Duodenal mucosa (tissue), 2 donors: ENCODE results near the gene DTNBP1.

Experiments used
- H3K27ac ChIP-seq: one replicate; pipeline ENCODE4 v1.7.0; 2013; ENCODE audit warnings: low read depth, low read length
- H3K27me3 ChIP-seq, 2 donors: one replicate each; pipeline ENCODE4 v1.7.0; 2013; ENCODE audit warnings: low read length in 2 of 2, control low read depth in 1 of 2; ENCODE audit not compliant: insufficient read depth in 2 of 2, control insufficient read depth in 1 of 2
- H3K36me3 ChIP-seq, 2 donors: one replicate each; pipeline ENCODE4 v1.7.0; 2013; ENCODE audit warnings: low read length in 2 of 2, control low read depth in 1 of 2; ENCODE audit not compliant: insufficient read depth in 2 of 2, control insufficient read depth in 1 of 2
- H3K4me1 ChIP-seq, 2 donors: one replicate each; pipeline ENCODE4 v1.7.0; 2013; ENCODE audit warnings: low read length in 2 of 2, control low read depth in 1 of 2; ENCODE audit not compliant: insufficient read depth in 2 of 2, control insufficient read depth in 1 of 2
- H3K4me3 ChIP-seq, 2 donors: one replicate each; pipeline ENCODE4 v1.7.0; 2013; ENCODE audit warnings: low read length in 2 of 2, low read depth in 1 of 2
- H3K9ac ChIP-seq, 2 donors: one replicate each; pipeline ENCODE4 v1.7.0; 2013; ENCODE audit warnings: low read length in 2 of 2, low read depth in 1 of 2
- H3K9me3 ChIP-seq, 2 donors: one replicate each; pipeline ENCODE4 v1.7.0; 2013; ENCODE audit warnings: low read length in 2 of 2, control low read depth in 1 of 2; ENCODE audit not compliant: control insufficient read depth in 1 of 2

The DTNBP1 gene

DNA sequence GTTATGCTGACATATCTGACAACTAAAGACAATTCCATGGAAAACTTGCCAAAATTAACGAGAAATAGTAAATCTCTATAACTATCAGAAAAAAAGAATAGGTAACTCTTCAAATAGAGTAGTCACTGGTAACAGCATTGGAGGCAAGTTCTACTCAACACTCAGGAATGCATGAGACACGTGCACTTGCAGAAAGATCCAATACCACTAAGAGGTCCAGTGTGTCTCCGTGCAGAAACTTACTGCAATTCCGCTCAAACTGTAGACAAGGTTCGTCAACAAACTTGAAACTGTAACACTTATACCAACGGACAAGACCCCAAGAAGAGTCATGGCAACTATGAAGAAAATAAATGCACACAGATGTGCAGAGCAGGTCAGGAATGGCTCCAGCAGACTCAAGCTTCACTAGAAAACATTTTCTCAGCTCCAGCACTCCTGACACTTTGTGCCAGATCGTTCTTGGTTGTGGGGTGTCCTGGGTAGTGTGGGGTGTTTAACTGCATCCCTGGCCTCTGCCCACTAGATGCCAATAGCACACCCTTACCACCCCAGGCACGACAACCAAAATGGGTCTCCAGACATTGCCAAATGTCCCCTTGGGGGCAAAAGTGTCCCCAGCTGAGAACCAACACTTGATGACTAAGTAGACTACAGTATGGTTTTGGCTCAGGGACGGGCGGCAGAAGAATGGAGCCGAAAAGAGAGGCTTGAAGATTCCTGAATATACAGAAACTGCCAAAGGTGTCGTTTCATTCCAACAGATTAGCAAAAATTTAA lies 134.8 kb downstream of the DTNBP1 start:
- Histone ChIP-seq H3K36me3 (peaks cover 17 to 55% of the 10 kb centered on the region in 2 donors), H3K27ac (no peak overlapping the region), H3K27me3 (no peaks in the 10 kb centered on the region), H3K4me1 (peaks cover 0 to under 1% of the 10 kb centered on the region in 2 donors), H3K9me3 (no peaks in the 10 kb centered on the region), H3K4me3 (no peak overlapping the region), H3K9ac (no peak overlapping the region)

DNA sequence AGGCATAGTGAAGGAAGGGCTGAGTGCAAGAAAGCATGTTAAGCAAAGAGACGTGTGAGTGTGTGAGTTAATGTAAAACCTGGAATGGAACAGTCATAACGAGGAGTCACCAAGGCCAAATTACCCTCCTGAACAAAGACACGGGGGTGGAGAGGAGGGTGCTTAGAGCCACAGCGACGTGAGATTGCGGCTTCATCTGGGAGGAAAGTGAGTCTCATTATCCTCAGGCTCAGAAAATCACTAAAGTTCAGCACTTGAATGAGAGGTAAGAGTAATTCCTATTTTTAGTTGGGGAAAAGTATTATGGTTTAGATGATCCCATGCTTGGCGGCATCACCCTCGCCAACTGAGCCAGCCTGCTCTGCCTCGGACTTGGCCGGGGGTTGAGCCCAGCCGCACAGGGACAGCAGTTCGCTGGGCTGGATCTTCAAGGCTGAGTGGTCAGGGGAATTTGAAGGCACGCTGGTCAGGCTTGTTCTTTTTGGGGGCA lies 136.6 kb downstream of the DTNBP1 start:
- Histone ChIP-seq H3K4me3 (no peak overlapping the region), H3K9me3 (no peaks in the 10 kb centered on the region), H3K36me3 (peaks cover 21 to 52% of the 10 kb centered on the region in 2 donors), H3K27ac (no peak overlapping the region), H3K4me1 (peaks cover 0 to 4% of the 10 kb centered on the region in 2 donors), H3K27me3 (no peaks in the 10 kb centered on the region), H3K9ac (no peak overlapping the region)

DNA sequence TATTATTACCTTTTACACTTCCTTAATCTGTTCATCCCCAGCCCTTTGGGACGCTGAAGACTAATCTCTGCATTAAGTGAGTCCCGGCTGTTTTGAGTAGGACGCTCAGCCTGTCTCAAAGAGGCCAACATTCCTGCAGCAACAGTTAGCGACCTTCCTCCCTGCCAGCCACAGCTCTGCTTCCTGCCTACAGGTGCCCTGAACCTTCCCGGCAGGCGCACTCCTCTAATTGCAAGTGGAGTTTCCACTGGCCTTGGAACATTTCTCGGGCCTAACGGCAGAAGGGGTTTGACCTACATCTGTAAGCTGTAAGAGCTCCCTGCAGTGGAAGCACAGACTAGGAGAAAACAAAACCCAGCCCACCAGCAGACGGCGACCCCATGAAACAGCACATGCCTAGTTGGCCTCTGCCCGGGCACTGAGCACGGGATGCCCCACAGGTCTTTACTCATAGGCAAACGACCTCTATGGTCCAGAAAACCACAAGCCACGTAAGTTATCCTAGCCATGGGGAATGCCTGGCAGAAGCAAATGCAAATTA lies 137.9 kb downstream of the DTNBP1 start:
- Histone ChIP-seq H3K27ac (no peak overlapping the region), H3K4me3 (no peak overlapping the region), H3K27me3 (no peaks in the 10 kb centered on the region), H3K9ac (no peak overlapping the region), H3K9me3 (no peaks in the 10 kb centered on the region), H3K36me3 (peaks cover 19 to 51% of the 10 kb centered on the region in 2 donors), H3K4me1 (peaks cover 0 to 4% of the 10 kb centered on the region in 2 donors)

DNA sequence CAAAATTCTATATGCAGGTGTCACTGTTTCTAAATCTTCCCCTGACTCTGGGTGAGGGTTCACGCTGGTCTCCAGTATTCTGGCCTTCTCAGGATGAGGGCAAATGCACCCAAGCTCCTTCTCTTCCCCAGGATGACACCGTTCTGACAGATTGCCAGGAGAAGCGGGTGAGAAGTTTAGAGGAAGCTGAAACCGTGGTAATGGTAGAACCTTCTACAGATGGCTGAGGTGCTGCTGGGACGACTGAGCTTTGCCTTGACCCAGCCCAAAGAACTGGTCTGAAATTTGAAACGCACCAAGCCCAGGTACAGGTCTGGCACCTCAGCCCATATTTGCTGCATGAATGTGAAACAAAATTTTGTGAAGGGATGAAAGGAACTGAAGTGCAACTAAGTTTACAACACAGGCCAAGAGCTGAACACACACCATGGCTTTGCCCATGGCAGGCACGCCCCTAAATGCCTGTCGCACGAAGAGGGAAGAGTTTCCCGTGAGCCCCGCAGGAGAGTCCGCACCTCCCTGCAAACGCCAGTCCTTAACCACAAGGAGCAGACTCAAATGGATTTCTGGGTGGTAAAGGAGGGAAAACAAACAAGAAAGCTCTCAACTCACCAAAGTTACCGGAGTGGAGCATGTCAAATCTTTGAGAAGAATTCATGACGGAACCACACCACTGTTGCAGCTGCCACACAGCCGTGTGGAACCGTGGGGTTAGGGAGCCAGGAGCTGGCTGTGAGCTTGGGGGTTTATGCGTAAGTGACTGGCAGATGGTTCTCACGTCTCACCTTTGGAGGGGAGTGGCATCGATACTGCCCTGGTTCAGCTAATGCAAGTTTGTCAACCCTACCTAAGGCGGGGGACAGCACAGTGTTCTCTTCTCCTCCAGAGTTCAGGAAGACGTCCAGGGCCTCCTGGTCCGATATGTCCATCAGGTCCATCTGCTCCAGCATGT lies 138.9 kb downstream of the DTNBP1 start:
- Histone ChIP-seq H3K27me3 (no peaks in the 10 kb centered on the region), H3K4me3 (no peak overlapping the region), H3K27ac (no peak overlapping the region), H3K9ac (no peak overlapping the region), H3K36me3 (peaks cover 19 to 61% of the 10 kb centered on the region in 2 donors), H3K4me1 (peaks cover 0 to 4% of the 10 kb centered on the region in 2 donors), H3K9me3 (no peaks in the 10 kb centered on the region)

DNA sequence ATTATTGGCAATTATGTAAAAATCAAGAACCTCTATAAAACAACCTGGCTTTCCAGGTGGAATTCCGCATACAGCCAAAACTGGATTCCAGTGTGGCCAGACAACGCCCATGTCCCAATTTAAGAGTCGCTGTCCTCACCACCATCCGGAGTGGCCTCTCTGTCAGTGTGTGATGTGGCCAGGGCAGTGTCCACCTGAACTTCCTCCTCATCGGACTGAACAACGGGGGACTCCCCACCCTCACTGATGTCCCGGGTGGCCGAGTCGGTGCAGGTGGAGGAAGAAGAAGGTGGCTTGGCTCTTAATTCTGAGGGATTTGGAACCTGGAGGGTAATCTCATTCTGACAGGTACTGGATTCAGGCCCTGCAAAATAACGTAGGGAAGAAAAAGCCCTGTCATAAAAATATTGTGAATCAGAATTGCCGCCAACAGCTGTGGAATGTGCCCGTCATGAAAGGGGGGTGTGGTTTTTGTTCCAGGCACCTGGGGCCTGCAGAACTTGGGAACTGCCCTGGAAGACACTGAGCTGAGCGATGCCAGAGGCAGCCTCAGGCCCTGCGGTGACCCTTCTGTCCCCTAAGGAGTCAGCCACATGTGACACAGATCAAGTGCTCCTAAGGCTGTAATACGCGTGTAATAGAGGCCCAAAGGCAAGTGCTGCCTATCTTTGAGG lies 139.8 kb downstream of the DTNBP1 start:
- H3K27me3 ChIP-seq: no peaks in the 10 kb centered on the region
- H3K27ac ChIP-seq: no peak overlapping the region
- H3K4me3 ChIP-seq: no peak overlapping the region
- H3K9me3 ChIP-seq: no peaks in the 10 kb centered on the region
- peaks cover 0 to 4% of the 10 kb centered on the region in 2 donors for H3K4me1 ChIP-seq
- H3K9ac ChIP-seq: no peak overlapping the region
- H3K36me3 ChIP-seq: peaks cover 19 to 61% of the 10 kb centered on the region in 2 donors

DNA sequence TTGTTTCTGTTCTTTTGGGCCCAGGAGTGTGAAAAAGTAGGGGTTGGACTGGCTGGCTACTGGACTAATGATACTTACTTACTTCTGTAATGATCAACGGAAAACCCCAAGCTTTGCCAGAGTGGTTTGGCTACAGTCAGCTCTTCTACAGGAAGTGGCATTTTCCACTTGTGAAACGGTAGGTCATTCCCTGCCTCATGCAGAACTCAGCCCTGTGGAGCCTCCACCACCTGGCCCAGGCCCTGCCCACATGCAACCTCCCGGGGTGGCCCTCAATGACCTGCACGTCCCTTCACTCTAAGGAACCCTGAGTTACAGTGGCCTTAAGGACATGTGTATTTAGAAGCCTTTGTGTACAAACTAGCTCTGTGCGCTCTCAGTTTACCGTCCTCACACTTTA lies 140.4 kb downstream of the DTNBP1 start:
- no peak overlapping the region for H3K9ac ChIP-seq
- no peaks in the 10 kb centered on the region for H3K27me3 ChIP-seq
- H3K4me3 ChIP-seq: no peak overlapping the region
- H3K27ac ChIP-seq: no peak overlapping the region
- no peaks in the 10 kb centered on the region for H3K9me3 ChIP-seq
- H3K4me1 ChIP-seq: peaks cover 0 to 4% of the 10 kb centered on the region in 2 donors
- peaks cover 23 to 64% of the 10 kb centered on the region in 2 donors for H3K36me3 ChIP-seq

DNA sequence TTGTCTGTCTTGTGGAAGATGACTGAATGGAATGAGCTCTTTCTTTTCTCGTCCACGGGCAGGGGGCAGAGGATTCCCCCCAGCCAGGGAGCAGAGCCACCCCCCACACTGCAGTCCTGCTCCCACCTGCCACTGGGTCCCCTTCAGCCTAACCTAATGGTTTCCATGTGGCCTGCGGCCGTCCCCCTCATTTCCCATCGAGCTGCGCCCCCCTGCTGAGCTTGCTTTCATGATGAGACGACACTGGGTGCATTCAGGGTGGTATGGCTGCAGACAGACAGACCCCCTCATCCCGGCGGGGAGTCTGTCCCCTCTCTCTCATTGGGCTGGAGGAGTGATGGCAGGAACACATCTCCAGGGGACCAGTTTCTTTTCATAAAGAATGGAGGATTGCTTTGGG lies 140.8 kb downstream of the DTNBP1 start:
- Histone ChIP-seq H3K36me3 (peaks cover 27 to 68% of the 10 kb centered on the region in 2 donors), H3K9ac (no peak overlapping the region), H3K4me3 (no peak overlapping the region), H3K4me1 (peaks cover 0 to 4% of the 10 kb centered on the region in 2 donors), H3K27ac (no peak overlapping the region), H3K9me3 (no peaks in the 10 kb centered on the region), H3K27me3 (no peaks in the 10 kb centered on the region)

DNA sequence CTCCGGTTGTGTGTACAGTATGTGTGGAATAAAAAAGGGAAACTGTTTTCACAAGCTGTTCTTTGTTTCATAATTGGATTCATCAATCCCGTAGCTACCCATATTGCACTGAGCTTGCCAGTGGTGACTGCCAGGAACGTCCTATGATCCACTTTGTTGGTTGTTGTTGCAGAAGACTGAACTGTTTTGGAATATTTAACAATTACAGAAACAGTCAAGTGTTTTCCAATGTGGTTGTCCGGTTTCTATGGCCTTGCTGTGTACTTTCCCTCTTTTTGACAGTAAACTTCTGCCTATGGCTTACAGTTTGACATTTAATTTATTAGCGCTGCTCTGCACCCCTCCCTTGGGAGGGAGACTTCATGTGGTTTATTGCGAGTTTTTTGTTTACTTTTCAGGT lies 141.2 kb downstream of the DTNBP1 start:
- peaks cover 27 to 72% of the 10 kb centered on the region in 2 donors for H3K36me3 ChIP-seq
- no peak overlapping the region for H3K27ac ChIP-seq
- H3K9me3 ChIP-seq: no peaks in the 10 kb centered on the region

DNA sequence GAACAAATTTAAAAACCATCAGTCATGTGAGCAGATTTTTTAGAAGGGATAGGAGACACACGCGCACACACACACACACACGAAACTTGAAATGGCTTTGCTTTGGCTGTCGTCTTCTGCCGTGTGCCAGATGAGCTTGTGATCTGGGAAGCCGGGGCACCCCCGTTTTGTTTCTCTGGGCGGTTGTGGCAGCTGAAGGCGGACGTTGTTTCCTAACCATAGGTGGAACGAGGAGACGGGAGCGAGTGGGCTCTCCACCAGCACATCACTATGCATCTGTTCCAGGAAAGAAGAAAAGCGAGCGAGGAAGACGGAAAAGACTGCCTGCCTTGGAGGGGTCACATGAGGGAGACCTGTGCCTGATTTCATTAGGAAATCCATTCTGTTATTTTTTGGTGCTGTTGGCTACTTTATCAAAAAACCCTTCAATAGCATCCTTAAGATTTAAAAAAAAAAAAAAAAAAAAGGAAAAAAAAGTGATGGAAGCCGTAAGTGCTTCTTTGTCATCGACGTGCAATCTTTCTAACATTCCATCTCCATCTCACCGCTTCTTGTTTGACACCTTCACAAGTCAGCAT lies 142.1 kb downstream of the DTNBP1 start:
- peaks cover 27 to 71% of the 10 kb centered on the region in 2 donors for H3K36me3 ChIP-seq
- H3K27ac ChIP-seq: no peak overlapping the region
- peaks cover 0 to 4% of the 10 kb centered on the region in 2 donors for H3K4me1 ChIP-seq
- H3K4me3 ChIP-seq: no peak overlapping the region
- H3K9me3 ChIP-seq: no peaks in the 10 kb centered on the region
- no peaks in the 10 kb centered on the region for H3K27me3 ChIP-seq
- H3K9ac ChIP-seq: no peak overlapping the region

More for the DNA sequence above, 141.2 kb downstream of the DTNBP1 start:
- H3K9ac ChIP-seq: no peak overlapping the region
- no peaks in the 10 kb centered on the region for H3K27me3 ChIP-seq
- peaks cover 0 to 4% of the 10 kb centered on the region in 2 donors for H3K4me1 ChIP-seq
- H3K4me3 ChIP-seq: no peak overlapping the region
